ENCODE measurements around the gene ANOS1.

Gene ANOS1

DNA sequence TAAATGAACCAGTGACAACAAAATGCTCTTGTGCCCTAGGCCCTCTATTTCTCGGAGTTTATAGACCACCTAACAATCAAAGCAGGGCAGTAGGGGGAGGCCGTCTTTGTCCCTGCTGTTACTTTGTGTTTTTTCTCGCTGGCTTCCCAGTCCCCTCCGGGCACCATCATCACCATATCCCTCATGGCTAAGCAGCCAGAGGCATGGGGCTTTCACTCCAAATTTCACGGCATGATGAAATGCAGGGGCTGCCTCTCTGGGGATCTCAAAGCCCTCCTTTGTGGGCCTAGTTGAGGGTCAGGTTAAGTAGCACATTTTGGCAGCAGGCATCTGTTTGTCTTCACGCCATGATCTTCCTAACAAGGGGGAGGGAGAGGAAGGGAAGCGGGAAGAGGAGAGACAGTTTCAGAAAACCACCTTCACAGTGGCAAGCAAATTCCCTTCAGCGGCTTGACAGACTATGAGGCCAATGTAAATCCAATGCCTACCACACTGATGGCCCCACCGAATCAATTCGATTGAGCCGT lies 91.9 kb downstream of the ANOS1 start:
- in situ Hi-C loops (cut with HindIII; ENCODE audit: low sequenced_read_pairs): no loop called here
- H3K4me3 ChIP-seq (ENCODE audit: low read depth, low read length): no peak overlapping the region
- no peak for TF ChIP-seq CTCF (IDR thresholded peaks at IDR 0.05; ENCODE audit: low read depth, low read length)

DNA sequence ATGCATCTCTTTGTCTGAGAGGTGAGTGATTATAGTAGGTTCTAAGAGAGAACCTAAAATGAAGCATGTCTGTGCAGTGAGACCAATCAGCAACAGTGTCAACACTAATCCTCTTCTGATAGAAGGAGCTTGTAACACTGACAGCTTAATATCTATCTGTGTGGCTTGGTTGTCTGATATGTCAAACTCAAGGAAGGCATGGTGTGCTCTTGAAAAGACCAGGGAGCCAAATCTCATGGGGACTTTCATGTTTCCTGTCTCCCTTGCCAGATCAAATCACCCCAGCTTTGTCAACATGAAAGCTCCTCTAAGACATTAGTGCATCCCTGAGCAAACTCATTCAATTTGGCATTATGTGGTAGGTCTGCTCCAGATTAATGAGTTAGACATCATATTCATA lies 95.4 kb downstream of the ANOS1 start:
- in situ Hi-C loops (cut with HindIII; ENCODE audit: low sequenced_read_pairs): no loop called here
- DNase-seq (ENCODE audit: low read depth, low spot score): no peak

More for the DNA sequence above, 91.9 kb downstream of the ANOS1 start:
- no peak for DNase-seq (ENCODE audit: low read depth, low spot score)

DNA sequence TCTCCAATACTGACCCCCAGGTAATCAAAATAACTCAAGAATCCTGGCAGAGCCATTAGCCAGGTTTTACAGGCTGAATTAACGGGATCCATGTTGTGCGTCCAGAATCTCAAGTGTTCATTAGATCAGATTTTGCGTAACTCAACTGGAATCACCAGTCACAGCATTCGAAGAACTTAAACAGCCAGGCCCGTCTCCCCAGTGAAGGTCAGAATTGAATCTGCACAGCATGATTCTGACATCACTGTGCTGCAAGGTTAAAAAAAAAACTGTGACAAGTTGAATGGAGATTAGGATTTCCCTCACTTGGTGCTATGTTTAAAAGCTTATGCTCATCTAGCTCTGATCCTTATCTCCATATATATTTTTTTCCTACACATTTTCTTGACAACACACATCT lies 96.1 kb downstream of the ANOS1 start:
- TF ChIP-seq CTCF (IDR thresholded peaks at IDR 0.05; ENCODE audit: low read depth, low read length): no peak
- in situ Hi-C loops (cut with HindIII; ENCODE audit: low sequenced_read_pairs): no loop called here

More for the DNA sequence above, 95.4 kb downstream of the ANOS1 start:
- no peak for TF ChIP-seq CTCF (IDR thresholded peaks at IDR 0.05; ENCODE audit: low read depth, low read length)
- H3K4me3 ChIP-seq (ENCODE audit: low read depth, low read length): no peak overlapping the region

DNA sequence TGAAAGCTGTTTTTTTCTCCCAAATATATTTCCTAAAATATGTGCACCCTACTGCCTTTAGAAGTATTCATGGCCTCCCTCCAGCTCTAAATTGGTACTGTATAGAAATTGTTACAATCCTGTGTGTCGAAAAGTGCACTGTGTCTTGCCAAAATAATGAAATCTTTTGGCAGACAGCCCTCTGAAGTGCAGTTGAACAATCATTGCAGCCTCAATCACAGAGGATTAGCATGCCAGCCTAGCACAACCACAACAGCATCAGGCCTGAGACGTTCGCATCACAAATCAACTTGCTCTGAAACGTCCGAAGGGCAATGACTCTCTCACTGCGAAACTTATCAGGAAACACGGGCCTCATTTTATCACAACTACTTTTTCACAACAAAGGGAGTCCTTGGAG lies 99.0 kb downstream of the ANOS1 start:
- H3K4me3 ChIP-seq (ENCODE audit: low read depth, low read length): no peak overlapping the region
- DNase-seq (ENCODE audit: low read depth, low spot score): no peak
- in situ Hi-C loops (cut with HindIII; ENCODE audit: low sequenced_read_pairs): no loop called here
- TF ChIP-seq CTCF (IDR thresholded peaks at IDR 0.05; ENCODE audit: low read depth, low read length): no peak

More for the DNA sequence above, 96.1 kb downstream of the ANOS1 start:
- no peak overlapping the region for H3K4me3 ChIP-seq (ENCODE audit: low read depth, low read length)
- DNase-seq (ENCODE audit: low read depth, low spot score): no peak

DNA sequence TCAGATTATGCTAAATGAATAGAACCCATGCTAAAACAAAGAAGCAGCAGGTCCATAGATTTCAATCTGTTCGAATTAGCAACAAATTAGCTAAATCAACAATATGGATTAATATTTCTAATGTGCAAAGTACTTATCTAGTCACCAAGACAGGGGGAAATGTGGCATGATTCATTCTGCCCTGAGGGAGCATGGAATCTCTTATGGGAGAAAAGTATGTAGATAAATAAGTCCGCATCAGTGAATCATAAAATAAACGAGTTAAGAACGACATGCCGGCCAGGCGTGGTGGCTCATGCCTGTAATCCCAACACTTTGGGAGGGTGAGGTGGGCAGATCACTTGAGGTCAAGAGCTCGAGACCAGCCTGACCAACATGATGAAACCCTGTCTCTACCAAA lies 102.1 kb downstream of the ANOS1 start:
- peak; percentile 57 for DNase-seq (ENCODE audit: low read depth, low spot score)
- no peak for TF ChIP-seq CTCF (IDR thresholded peaks at IDR 0.05; ENCODE audit: low read depth, low read length)
- H3K4me3 ChIP-seq (ENCODE audit: low read depth, low read length): no peak overlapping the region
- in situ Hi-C loops (cut with HindIII; ENCODE audit: low sequenced_read_pairs): no loop called here

GRCh38 chrX:8627796-8628195 lies 104.1 kb downstream of the ANOS1 start:
- DNase-seq (ENCODE audit: low read depth, low spot score): no peak
- no peak overlapping the region for H3K4me3 ChIP-seq (ENCODE audit: low read depth, low read length)
- TF ChIP-seq CTCF (IDR thresholded peaks at IDR 0.05; ENCODE audit: low read depth, low read length): no peak
- in situ Hi-C loops (cut with HindIII; ENCODE audit: low sequenced_read_pairs): no loop called here

DNA sequence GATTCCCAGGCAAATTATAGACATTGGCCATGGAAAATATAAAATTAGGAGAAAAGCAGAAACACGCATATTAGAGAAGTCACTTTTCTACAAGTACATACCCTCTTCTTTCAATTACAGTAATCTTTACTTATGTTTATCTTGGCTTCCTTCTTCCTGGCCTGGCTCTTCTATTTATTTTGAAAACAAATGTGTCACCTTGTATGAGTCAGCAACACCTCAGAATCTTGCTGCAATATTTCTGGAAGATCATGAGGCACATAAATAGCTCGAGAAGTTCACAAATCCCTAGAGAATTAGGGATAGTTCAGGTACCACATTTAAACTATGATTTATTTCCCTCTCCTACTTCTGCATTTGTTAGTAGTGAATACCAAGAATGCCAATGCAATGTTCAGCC lies 124.6 kb downstream of the ANOS1 start:
- H3K4me3 ChIP-seq (ENCODE audit: low read depth, low read length): no peak overlapping the region
- no peak for TF ChIP-seq CTCF (IDR thresholded peaks at IDR 0.05; ENCODE audit: low read depth, low read length)
- DNase-seq (ENCODE audit: low read depth, low spot score): peak; percentile 69
- in situ Hi-C loops (cut with HindIII; ENCODE audit: low sequenced_read_pairs): no loop called here
